GM23338 (cell line): ENCODE data around the gene P2RX4. TPM values are rescaled to one million over a fixed set of nuclear protein-coding genes. Genes with fewer than 3 reads are reported as not detected.

ENCODE experiments used
- ATAC-seq: fragments of 200-7000 bp; cut with Tn5 transposase; 3 replicates; pipeline ENCODE4 v1.9.1; 2020
- DNase-seq: peaks from one replicate; pipeline ENCODE4 v3.0.0-alpha.2; 2015; ENCODE audit warnings: low spot score
- H2AFZ ChIP-seq: fragments of 200-600 bp; sonication (generic); 2 replicates; pipeline ENCODE4 v1.8.0; 2016; ENCODE audit warnings: antibody characterized with exemption, mild to moderate bottlenecking, moderate library complexity
- H3F3A ChIP-seq: fragments of 200-600 bp; sonication (generic); replicated peaks from 2 replicates; pipeline ENCODE4 v1.8.0; 2017; ENCODE audit warnings: antibody characterized with exemption, mixed run types, low read depth
- H3K27ac ChIP-seq: fragments of 200-600 bp; sonication (generic); 2 replicates; pipeline ENCODE4 v1.6.1; 2016; ENCODE audit warnings: low read depth
- H3K27me3 ChIP-seq: fragments of 200-600 bp; sonication (generic); 2 replicates; pipeline ENCODE4 v1.8.0; 2016; ENCODE audit warnings: mild to moderate bottlenecking, mixed run types, moderate library complexity; ENCODE audit not compliant: insufficient read depth
- H3K36me3 ChIP-seq: fragments of 200-600 bp; sonication (generic); 2 replicates; pipeline ENCODE4 v1.8.0; 2016; ENCODE audit warnings: mild to moderate bottlenecking; ENCODE audit not compliant: insufficient read depth
- H3K4me1 ChIP-seq: fragments of 200-600 bp; sonication (generic); 2 replicates; pipeline ENCODE4 v1.8.0; 2016; ENCODE audit warnings: mild to moderate bottlenecking, moderate library complexity; ENCODE audit not compliant: insufficient read depth
- H3K4me2 ChIP-seq: fragments of 200-600 bp; sonication (generic); 2 replicates; pipeline ENCODE4 v1.7.1; 2017; ENCODE audit warnings: mixed run types
- H3K4me3 ChIP-seq: fragments of 200-600 bp; sonication (generic); 2 replicates; pipeline ENCODE4 v1.6.1; 2016; ENCODE audit warnings: mixed run types
- H3K79me2 ChIP-seq: fragments of 200-600 bp; sonication (generic); replicated peaks from 2 replicates; pipeline ENCODE4 v1.8.0; 2017; ENCODE audit warnings: mild to moderate bottlenecking; ENCODE audit not compliant: insufficient read depth
- H3K9me2 ChIP-seq: fragments of 200-600 bp; sonication (generic); 2 replicates; pipeline ENCODE4 v1.8.0; 2017; ENCODE audit not compliant: insufficient read depth
- H4K20me1 ChIP-seq: fragments of 200-600 bp; sonication (generic); replicated peaks from 2 replicates; pipeline ENCODE4 v1.8.0; 2017; ENCODE audit warnings: mild to moderate bottlenecking; ENCODE audit not compliant: insufficient read depth
- H3K27ac Mint-ChIP-seq: 2 replicates; pipeline ENCODE4 v1.8.0; 2020; ENCODE audit warnings: inconsistent platforms, mild to moderate bottlenecking, moderate library complexity, mixed read lengths
- H3K27me3 Mint-ChIP-seq: 3 replicates; pipeline ENCODE4 v1.8.0; 2022; ENCODE audit warnings: low read depth, mild to moderate bottlenecking, moderate library complexity, mixed read lengths, inconsistent platforms; ENCODE audit not compliant: insufficient read depth, poor library complexity
- H3K36me3 Mint-ChIP-seq: 3 replicates; pipeline ENCODE4 v1.8.0; 2021; ENCODE audit warnings: low read depth, mild to moderate bottlenecking, inconsistent platforms, moderate library complexity, mixed read lengths
- H3K4me1 Mint-ChIP-seq: 3 replicates; pipeline ENCODE4 v1.8.0; 2020; ENCODE audit warnings: mild to moderate bottlenecking, inconsistent platforms, mixed read lengths
- H3K4me3 Mint-ChIP-seq: 3 replicates; pipeline ENCODE4 v1.8.0; 2021; ENCODE audit warnings: moderate library complexity, mild to moderate bottlenecking, inconsistent platforms, mixed read lengths
- H3K9me3 Mint-ChIP-seq: 3 replicates; pipeline ENCODE4 v1.8.0; 2020; ENCODE audit warnings: moderate library complexity, mild to moderate bottlenecking, inconsistent platforms, mixed read lengths
- CREB1 ChIP-seq: fragments of 250-450 bp; sonication (Bioruptor Pico); IDR thresholded peaks from 2 replicates; pipeline ENCODE4 v1.5.0; 2020; ENCODE audit warnings: low read depth, mild to moderate bottlenecking, moderate library complexity
- EZH2 ChIP-seq: fragments of 200-600 bp; sonication (generic); IDR thresholded peaks from one replicate; pipeline ENCODE4 v1.8.0; 2017; ENCODE audit warnings: antibody characterized with exemption, mild to moderate bottlenecking, low read depth; ENCODE audit not compliant: unreplicated experiment
- EZH2phosphoT487 ChIP-seq: fragments of 200-600 bp; sonication (generic); IDR thresholded peaks from one replicate; pipeline ENCODE4 v1.8.1; 2018; ENCODE audit warnings: antibody characterized with exemption; ENCODE audit not compliant: unreplicated experiment
- JUNB ChIP-seq: IDR thresholded peaks from one replicate; pipeline ENCODE4 v1.6.1; 2016; ENCODE audit warnings: antibody characterized with exemption; ENCODE audit not compliant: unreplicated experiment
- NANOG ChIP-seq: IDR thresholded peaks from 2 replicates; pipeline ENCODE4 v1.6.1; 2016; ENCODE audit warnings: antibody characterized with exemption, borderline replicate concordance
- POLR2AphosphoS5 ChIP-seq: IDR thresholded peaks from 2 replicates; pipeline ENCODE4 v1.6.1; 2016; ENCODE audit warnings: antibody characterized with exemption, low read depth
- REST ChIP-seq: IDR thresholded peaks from one replicate; pipeline ENCODE4 v1.6.1; 2018; ENCODE audit warnings: antibody characterized with exemption; ENCODE audit not compliant: unreplicated experiment
- STAT1 ChIP-seq: IDR thresholded peaks from one replicate; pipeline ENCODE4 v1.6.1; 2016; ENCODE audit warnings: antibody characterized with exemption; ENCODE audit not compliant: unreplicated experiment
- ZNF114 ChIP-seq: fragments of 250-450 bp; sonication (Bioruptor Pico); IDR thresholded peaks from 2 replicates; pipeline ENCODE4 v1.5.0; 2020; ENCODE audit warnings: mild to moderate bottlenecking, moderate library complexity
- ZNF331 ChIP-seq: fragments of 250-450 bp; sonication (Bioruptor Pico); IDR thresholded peaks from 2 replicates; pipeline ENCODE4 v1.5.0; 2020; ENCODE audit warnings: low read depth, mild to moderate bottlenecking, moderate library complexity
- ZNF462 ChIP-seq: fragments of 250-450 bp; sonication (Bioruptor Pico); IDR thresholded peaks from 2 replicates; pipeline ENCODE4 v1.5.0; 2020; ENCODE audit warnings: mild to moderate bottlenecking, moderate library complexity
- polyA plus RNA-seq: library from polyadenylated mRNA; unstranded; fragments of >200 nt; fragmentation: Nextera tagmentation; extraction: Ambion mirVana; gene quantifications from 2 replicates; pipeline ENCODE4 v1.2.1, GENCODE V29; 2016
- total RNA-seq: library from RNA; depleted of rRNA; stranded (reverse); fragments of >200 nt; shearing (Covaris generic); gene quantifications from 2 replicates; pipeline ENCODE4 v1.2.3, GENCODE V29; 2014
- TF ChIP-seq, protein P1 (sequence below), 2 experiments: fragments of 200-600 bp in 1 of 2; sonication (generic) in 1 of 2; conservative IDR thresholded peaks; 2 replicates each; pipeline versions ENCODE4 v1.5.1 to v1.6.1; 2016 to 2017; ENCODE audit warnings: antibody characterized with exemption in 2 of 2, low read depth in 2 of 2, mild to moderate bottlenecking in 2 of 2, moderate library complexity in 1 of 2
- TF ChIP-seq, protein P2 (sequence below): IDR thresholded peaks from 2 replicates; pipeline ENCODE4 v1.6.1; 2016; ENCODE audit warnings: antibody characterized with exemption

The P2RX4 gene
- total and polyA plus RNA-seq, 2 experiments from 2014 or later: 5.6 to 18.9 TPM

DNA sequence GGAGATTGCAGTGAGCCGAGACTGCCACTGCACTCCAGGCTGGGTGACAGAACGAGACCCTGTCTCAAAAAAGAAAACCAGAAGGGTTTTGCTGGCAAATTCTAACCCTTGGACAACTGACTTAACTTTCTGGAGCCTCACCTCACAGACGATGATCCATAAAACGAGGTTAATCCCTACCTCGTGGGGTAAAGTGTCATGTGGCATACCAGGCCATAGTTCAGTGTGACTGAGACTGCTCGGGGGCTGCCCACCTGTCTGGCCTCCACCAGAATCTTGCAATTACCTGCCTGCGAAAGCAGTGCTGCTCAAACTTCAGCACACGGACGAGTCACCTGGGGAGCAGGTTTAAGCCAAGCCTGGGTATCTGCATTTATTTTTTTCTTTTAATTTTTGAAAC lies 26.8 kb downstream of the P2RX4 start:
- Mint-ChIP-seq H3K4me1 (peaks cover 40% of the 10 kb centered on the region), H3K36me3 (peaks cover 13% of the 10 kb centered on the region), H3K9me3 (no peaks in the 10 kb centered on the region), H3K27me3 (peaks cover 12% of the 10 kb centered on the region), H3K27ac (no peak overlapping the region), H3K4me3 (no peak overlapping the region)
- Histone ChIP-seq H3K27me3 (no peaks in the 10 kb centered on the region), H4K20me1 (no peaks in the 10 kb centered on the region), H3K4me2 (no peak overlapping the region), H3K79me2 (no peaks in the 10 kb centered on the region), H3K9me2 (no peaks in the 10 kb centered on the region; the same call in 1 of the 2 replicates), H3K27ac (no peak overlapping the region), H3K4me1 (peaks cover 17% of the 10 kb centered on the region; the same call in 1 of the 2 replicates), H2AFZ (no peak overlapping the region), H3K4me3 (no peak overlapping the region), H3F3A (no peaks in the 10 kb centered on the region), H3K36me3 (no peaks in the 10 kb centered on the region)
- ATAC-seq (no peak), DNase-seq (no peak)
- TF ChIP-seq ZNF331 (CRISPR knock-in tag) (no peak), ZNF462 (CRISPR knock-in tag) (no peak), ZNF114 (CRISPR knock-in tag) (no peak), JUNB (no peak), POLR2AphosphoS5 (no peak), EZH2 (no peak), NANOG (no peak), REST (no peak), EZH2phosphoT487 (no peak), CREB1 (CRISPR knock-in tag) (no peak), STAT1 (no peak)
- TF ChIP-seq, protein P1, sequence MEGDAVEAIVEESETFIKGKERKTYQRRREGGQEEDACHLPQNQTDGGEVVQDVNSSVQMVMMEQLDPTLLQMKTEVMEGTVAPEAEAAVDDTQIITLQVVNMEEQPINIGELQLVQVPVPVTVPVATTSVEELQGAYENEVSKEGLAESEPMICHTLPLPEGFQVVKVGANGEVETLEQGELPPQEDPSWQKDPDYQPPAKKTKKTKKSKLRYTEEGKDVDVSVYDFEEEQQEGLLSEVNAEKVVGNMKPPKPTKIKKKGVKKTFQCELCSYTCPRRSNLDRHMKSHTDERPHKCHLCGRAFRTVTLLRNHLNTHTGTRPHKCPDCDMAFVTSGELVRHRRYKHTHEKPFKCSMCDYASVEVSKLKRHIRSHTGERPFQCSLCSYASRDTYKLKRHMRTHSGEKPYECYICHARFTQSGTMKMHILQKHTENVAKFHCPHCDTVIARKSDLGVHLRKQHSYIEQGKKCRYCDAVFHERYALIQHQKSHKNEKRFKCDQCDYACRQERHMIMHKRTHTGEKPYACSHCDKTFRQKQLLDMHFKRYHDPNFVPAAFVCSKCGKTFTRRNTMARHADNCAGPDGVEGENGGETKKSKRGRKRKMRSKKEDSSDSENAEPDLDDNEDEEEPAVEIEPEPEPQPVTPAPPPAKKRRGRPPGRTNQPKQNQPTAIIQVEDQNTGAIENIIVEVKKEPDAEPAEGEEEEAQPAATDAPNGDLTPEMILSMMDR (conservative IDR thresholded peaks at IDR 0.05; ENCODE audit: low read depth in 2 of 2): no peak
- TF ChIP-seq, protein P2, sequence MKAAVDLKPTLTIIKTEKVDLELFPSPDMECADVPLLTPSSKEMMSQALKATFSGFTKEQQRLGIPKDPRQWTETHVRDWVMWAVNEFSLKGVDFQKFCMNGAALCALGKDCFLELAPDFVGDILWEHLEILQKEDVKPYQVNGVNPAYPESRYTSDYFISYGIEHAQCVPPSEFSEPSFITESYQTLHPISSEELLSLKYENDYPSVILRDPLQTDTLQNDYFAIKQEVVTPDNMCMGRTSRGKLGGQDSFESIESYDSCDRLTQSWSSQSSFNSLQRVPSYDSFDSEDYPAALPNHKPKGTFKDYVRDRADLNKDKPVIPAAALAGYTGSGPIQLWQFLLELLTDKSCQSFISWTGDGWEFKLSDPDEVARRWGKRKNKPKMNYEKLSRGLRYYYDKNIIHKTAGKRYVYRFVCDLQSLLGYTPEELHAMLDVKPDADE: no peak
